DMS 273 (cell line): ENCODE measurements around the gene UNC13D.
"Not testable (repeated sequence)": the region's sequence is repeated elsewhere in the genome, so short reads cannot be mapped to it uniquely, and the experiment has no call there.

Experiments used
- DNase-seq: peaks from one replicate; lab custom pipeline; 2025; ENCODE audit not compliant: unreplicated experiment; lab: John Stamatoyannopoulos, UW

Gene UNC13D

GRCh38 chr17:75853433-75853832, 9.2 kb upstream of the UNC13D start:
- no peak for DNase-seq

- DNase-seq, result not testable (repeated sequence)
Observed at GRCh38 chr17:75851693-75851991, 7.4 kb upstream of the UNC13D start.

- no peak for DNase-seq
Observed at GRCh38 chr17:75850928-75851692, 6.9 kb upstream of the UNC13D start.

GRCh38 chr17:75849724-75850123, 5.5 kb upstream of the UNC13D start:
- DNase-seq, result no peak

GRCh38 chr17:75849279-75849646, 5.1 kb upstream of the UNC13D start:
- DNase-seq, result peak; percentile 49

- DNase-seq, result peak; percentile 83
Observed at GRCh38 chr17:75848523-75849278, 4.5 kb upstream of the UNC13D start.

GRCh38 chr17:75847614-75848522, 3.7 kb upstream of the UNC13D start:
- no peak for DNase-seq

- no peak for DNase-seq
Observed at GRCh38 chr17:75846692-75847613, 2.7 kb upstream of the UNC13D start.

- DNase-seq, result no peak
Observed at GRCh38 chr17:75845933-75846691, 1.9 kb upstream of the UNC13D start.

GRCh38 chr17:75845058-75845711, 981 bp upstream of the UNC13D start:
- DNase-seq, result peak; percentile 85

- no peak for DNase-seq
Observed at GRCh38 chr17:75844530-75845057, 390 bp upstream of the UNC13D start.

GRCh38 chr17:75842963-75843576, 1.1 kb downstream of the UNC13D start:
- DNase-seq, result no peak

GRCh38 chr17:75842411-75842810, 1.8 kb downstream of the UNC13D start:
- no peak for DNase-seq

- DNase-seq, result no peak
Observed at GRCh38 chr17:75840799-75841164, 3.4 kb downstream of the UNC13D start.

GRCh38 chr17:75839942-75840798, 4.0 kb downstream of the UNC13D start:
- no peak for DNase-seq

GRCh38 chr17:75838410-75838809, 5.8 kb downstream of the UNC13D start:
- DNase-seq, result no peak

- DNase-seq, result no peak
Observed at GRCh38 chr17:75837899-75838298, 6.3 kb downstream of the UNC13D start.

GRCh38 chr17:75836605-75837004, 7.6 kb downstream of the UNC13D start:
- DNase-seq, result no peak
